PC-9 (cell line): Measurements from ENCODE around the gene PITRM1. TPM values are rescaled to one million over a fixed set of nuclear protein-coding genes. Genes with fewer than 3 reads are reported as not detected.

Source experiments
- BruUV-seq: library from RNA; stranded (reverse); fragments of 400-500 nt; replicated peaks from 2 replicates; lab custom pipeline; 2021; lab: Mats Ljungman, UMichigan
- CTCF ChIA-PET: fragments of 300-600 bp; sonication (Branson Sonifier 250); formaldehyde crosslinking; loops from one replicate; lab custom pipeline; 2022; ENCODE audit warnings: antibody characterized with exemption; lab: Charles Lee
- POLR2A ChIA-PET: fragments of 300-600 bp; sonication (Branson Sonifier 250); formaldehyde crosslinking; loops from one replicate; lab custom pipeline; 2022; ENCODE audit warnings: antibody characterized with exemption; ENCODE audit not compliant: unreplicated experiment; lab: Charles Lee
- DNase-seq, 2 experiments: peaks; one replicate each; pipeline versions ENCODE4 v3.0.0 to v3.0.0-alpha.2; 2015 to 2022; ENCODE audit warnings: mixed read lengths in 1 of 2
- H2AFZ ChIP-seq: fragments of 200-600 bp; sonication (generic); 2 replicates; pipeline ENCODE4 v1.8.1; 2017; ENCODE audit warnings: antibody characterized with exemption
- H3F3A ChIP-seq: fragments of 200-600 bp; sonication (generic); 2 replicates; pipeline ENCODE4 v1.8.1; 2017; ENCODE audit warnings: antibody characterized with exemption, mild to moderate bottlenecking, low read depth; ENCODE audit not compliant: insufficient read depth
- H3K27ac ChIP-seq: fragments of 200-600 bp; sonication (generic); 2 replicates; pipeline ENCODE4 v1.6.1; 2016; ENCODE audit warnings: mixed run types
- H3K27me3 ChIP-seq: fragments of 200-600 bp; sonication (generic); 2 replicates; pipeline ENCODE4 v1.6.1; 2016; ENCODE audit warnings: low read depth, mixed run types; ENCODE audit not compliant: insufficient read depth
- H3K36me3 ChIP-seq: fragments of 200-600 bp; sonication (generic); 2 replicates; pipeline ENCODE4 v1.6.1; 2016; ENCODE audit warnings: low read depth, mixed run types
- H3K4me1 ChIP-seq: fragments of 200-600 bp; sonication (generic); replicated peaks from 2 replicates; pipeline ENCODE4 v1.6.1; 2016; ENCODE audit warnings: mixed run types; ENCODE audit not compliant: insufficient read depth
- H3K4me2 ChIP-seq: fragments of 200-600 bp; sonication (generic); 2 replicates; pipeline ENCODE4 v1.6.1; 2017; ENCODE audit warnings: mixed run types
- H3K4me3 ChIP-seq: fragments of 200-600 bp; sonication (generic); 2 replicates; pipeline ENCODE4 v1.6.1; 2016; ENCODE audit warnings: mixed run types
- H3K79me2 ChIP-seq: fragments of 200-600 bp; sonication (generic); 2 replicates; pipeline ENCODE4 v1.6.1; 2017; ENCODE audit warnings: low read depth, mixed run types
- H3K9me2 ChIP-seq: fragments of 200-600 bp; sonication (generic); 2 replicates; pipeline ENCODE4 v1.8.1; 2017; ENCODE audit warnings: mild to moderate bottlenecking; ENCODE audit not compliant: insufficient read depth
- H3K9me3 ChIP-seq: fragments of 200-600 bp; sonication (generic); 2 replicates; pipeline ENCODE4 v1.8.1; 2016; ENCODE audit warnings: low read depth; ENCODE audit not compliant: insufficient read depth
- H4K20me1 ChIP-seq: fragments of 200-600 bp; sonication (generic); 2 replicates; pipeline ENCODE4 v1.8.1; 2017; ENCODE audit not compliant: insufficient read depth
- EZH2 ChIP-seq: fragments of 200-600 bp; sonication (generic); IDR thresholded peaks from 2 replicates; pipeline ENCODE4 v1.8.0; 2017; ENCODE audit warnings: antibody characterized with exemption, low read depth
- intact Hi-C: fragments of 100-400 bp; cut with micrococcal nuclease; formaldehyde crosslinking; loops from one replicate; pipeline ENCODE4 v1.10.0; 2022; ENCODE audit not compliant: unreplicated experiment
- total RNA-seq: library from RNA; stranded (reverse); gene quantifications from 2 replicates; pipeline ENCODE4 v1.2.3, GENCODE V29; 2021
- TF ChIP-seq, protein P1 (sequence below): fragments of 200-600 bp; sonication (generic); conservative IDR thresholded peaks from 2 replicates; pipeline ENCODE4 v1.6.1; 2017; ENCODE audit warnings: mixed run types, antibody characterized with exemption, mild to moderate bottlenecking, moderate library complexity

The PITRM1 gene
- total RNA-seq, 1 experiment from 2014 or later, result 124 TPM

DNA sequence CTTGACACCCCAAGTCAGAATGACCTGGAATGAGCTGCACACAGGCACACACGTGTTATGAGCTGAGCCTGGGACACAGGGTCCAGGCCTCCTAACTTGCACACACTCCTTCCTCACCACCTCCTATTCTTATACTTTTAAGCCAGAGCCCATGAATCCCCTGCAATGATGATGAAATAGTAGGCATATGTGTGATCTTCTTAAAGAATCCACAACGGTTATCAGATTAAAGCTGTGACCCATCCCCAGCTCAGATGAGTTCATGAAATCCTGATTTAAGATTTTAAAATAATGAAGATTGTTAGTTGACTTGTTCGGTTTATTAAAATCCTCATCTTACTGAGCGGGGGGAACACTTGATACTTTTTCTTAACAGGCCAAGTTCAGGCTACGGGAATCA lies 38.6 kb downstream of the PITRM1 start:
- Histone ChIP-seq H3K36me3 (peaks cover 11% of the 10 kb centered on the region; the same call in 1 of the 2 replicates), H3K9me3 (no peaks in the 10 kb centered on the region), H3K27ac (no peak overlapping the region), H3K4me3 (no peak overlapping the region), H3K79me2 (no peaks in the 10 kb centered on the region), H3K27me3 (no peaks in the 10 kb centered on the region), H4K20me1 (no peaks in the 10 kb centered on the region), H3K4me2 (no peak overlapping the region), H3K4me1 (peaks cover 8% of the 10 kb centered on the region), H3K9me2 (no peaks in the 10 kb centered on the region), H2AFZ (no peak overlapping the region), H3F3A (peaks cover 17% of the 10 kb centered on the region)
- BruUV-seq, result no TSS peak
- intact Hi-C loops, result no loop called here
- DNase-seq, result no peak
- CTCF ChIA-PET, result no interaction called here
- TF ChIP-seq EZH2, result no peak
- TF ChIP-seq, protein P1, sequence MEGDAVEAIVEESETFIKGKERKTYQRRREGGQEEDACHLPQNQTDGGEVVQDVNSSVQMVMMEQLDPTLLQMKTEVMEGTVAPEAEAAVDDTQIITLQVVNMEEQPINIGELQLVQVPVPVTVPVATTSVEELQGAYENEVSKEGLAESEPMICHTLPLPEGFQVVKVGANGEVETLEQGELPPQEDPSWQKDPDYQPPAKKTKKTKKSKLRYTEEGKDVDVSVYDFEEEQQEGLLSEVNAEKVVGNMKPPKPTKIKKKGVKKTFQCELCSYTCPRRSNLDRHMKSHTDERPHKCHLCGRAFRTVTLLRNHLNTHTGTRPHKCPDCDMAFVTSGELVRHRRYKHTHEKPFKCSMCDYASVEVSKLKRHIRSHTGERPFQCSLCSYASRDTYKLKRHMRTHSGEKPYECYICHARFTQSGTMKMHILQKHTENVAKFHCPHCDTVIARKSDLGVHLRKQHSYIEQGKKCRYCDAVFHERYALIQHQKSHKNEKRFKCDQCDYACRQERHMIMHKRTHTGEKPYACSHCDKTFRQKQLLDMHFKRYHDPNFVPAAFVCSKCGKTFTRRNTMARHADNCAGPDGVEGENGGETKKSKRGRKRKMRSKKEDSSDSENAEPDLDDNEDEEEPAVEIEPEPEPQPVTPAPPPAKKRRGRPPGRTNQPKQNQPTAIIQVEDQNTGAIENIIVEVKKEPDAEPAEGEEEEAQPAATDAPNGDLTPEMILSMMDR, result no peak
- POLR2A ChIA-PET, result no interaction called here

DNA sequence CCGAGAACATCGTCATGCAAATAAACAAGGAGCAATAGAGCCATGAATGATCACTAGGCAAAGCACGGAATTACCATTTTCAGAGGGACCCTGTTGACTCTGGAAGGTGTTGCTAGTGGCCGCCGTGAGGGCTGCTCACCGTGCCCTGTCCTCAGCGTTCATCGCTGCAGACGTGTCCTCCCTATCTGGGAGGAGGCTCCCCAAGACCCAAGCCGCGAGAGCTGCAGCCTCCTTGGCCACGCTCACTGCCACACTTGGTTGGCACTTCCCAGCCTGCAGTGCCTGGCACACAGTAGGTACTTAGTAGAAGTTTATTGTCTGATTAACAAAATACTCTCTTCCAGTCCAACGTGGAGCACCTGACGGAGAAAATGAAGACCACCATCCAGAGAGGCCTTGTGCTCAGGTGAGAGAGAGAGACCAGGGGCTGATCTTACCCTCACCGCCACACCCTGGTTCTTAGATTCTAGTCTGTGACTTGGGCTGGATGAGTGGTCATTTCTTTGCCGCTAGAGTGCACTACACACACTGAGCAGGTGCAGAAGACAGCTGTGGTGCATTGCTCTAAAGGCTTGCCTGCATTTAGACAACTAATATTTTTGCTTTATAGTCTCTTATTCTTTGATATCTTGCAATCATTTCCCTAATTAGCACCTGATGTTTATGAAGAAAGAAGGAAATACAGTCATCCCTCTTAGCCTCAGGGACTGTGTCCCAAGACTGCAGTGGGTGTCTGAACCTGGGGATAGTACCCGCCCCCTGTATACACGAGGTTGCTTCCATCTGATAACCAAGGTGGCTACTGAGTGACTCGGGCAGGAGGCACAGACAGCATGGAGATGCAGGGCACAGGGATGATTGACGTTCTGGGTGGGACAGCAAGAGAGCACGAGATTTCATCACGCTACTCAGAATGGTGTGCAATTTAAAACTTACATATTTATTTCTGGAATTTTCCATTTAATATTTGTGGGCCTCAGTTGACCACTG lies 40.3 kb downstream of the PITRM1 start:
- Histone ChIP-seq H3K27ac (no peak overlapping the region), H3K4me2 (no peak overlapping the region), H3K79me2 (no peaks in the 10 kb centered on the region), H4K20me1 (no peaks in the 10 kb centered on the region), H3K4me1 (peaks cover 8% of the 10 kb centered on the region), H2AFZ (no peak overlapping the region), H3K36me3 (peaks cover 11% of the 10 kb centered on the region; the same call in 1 of the 2 replicates), H3K27me3 (no peaks in the 10 kb centered on the region), H3F3A (peaks cover 13% of the 10 kb centered on the region), H3K4me3 (no peak overlapping the region), H3K9me2 (no peaks in the 10 kb centered on the region), H3K9me3 (no peaks in the 10 kb centered on the region)
- no peak for DNase-seq
- intact Hi-C loops, result no loop called here
- BruUV-seq, result no TSS peak
- ChIA-PET POLR2A (no interaction called here), CTCF (no interaction called here)
- TF ChIP-seq EZH2, result no peak
- TF ChIP-seq, protein P1, result no peak

DNA sequence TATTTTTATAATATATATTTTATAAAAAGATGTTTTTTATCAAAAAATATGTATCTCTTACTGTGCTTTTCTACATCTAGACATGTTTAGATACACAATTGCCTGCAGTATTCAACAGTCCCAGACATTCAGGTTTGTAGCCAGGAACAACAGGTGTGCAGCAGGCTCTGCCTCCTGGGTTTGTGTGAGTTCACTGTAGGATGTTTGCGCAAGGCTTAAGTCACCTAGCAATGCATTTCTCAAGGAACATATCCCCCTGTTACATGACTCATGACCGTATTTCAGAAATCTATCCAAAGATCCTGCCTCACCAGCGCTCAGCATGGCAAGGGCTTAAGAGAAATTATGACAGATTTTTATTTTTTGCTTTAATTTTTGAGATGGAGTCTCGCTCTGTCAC lies 41.5 kb downstream of the PITRM1 start:
- Histone ChIP-seq H3K27me3 (no peaks in the 10 kb centered on the region), H3K27ac (peak overlapping the region; percentile 39; the same call in 1 of the 2 replicates), H3K4me3 (no peak overlapping the region), H3K4me2 (no peak overlapping the region), H2AFZ (no peak overlapping the region), H3K36me3 (peaks cover 11% of the 10 kb centered on the region; the same call in 1 of the 2 replicates), H4K20me1 (no peaks in the 10 kb centered on the region), H3K4me1 (peaks cover 8% of the 10 kb centered on the region), H3K9me3 (no peaks in the 10 kb centered on the region), H3F3A (peaks cover 13% of the 10 kb centered on the region), H3K79me2 (no peaks in the 10 kb centered on the region), H3K9me2 (no peaks in the 10 kb centered on the region)
- no TSS peak for BruUV-seq
- ChIA-PET POLR2A (no interaction called here), CTCF (no interaction called here)
- intact Hi-C loops, result no loop called here
- TF ChIP-seq, protein P1, result no peak
- TF ChIP-seq EZH2, result no peak
- peak; percentile 15 to 80 for DNase-seq
